Endothelial cell of umbilical vein (primary cell): ENCODE data around the gene APBA2. TPM values are rescaled to one million over a fixed set of nuclear protein-coding genes. Genes with fewer than 3 reads are reported as not detected.
"Not testable (repeated sequence)": the region's sequence is repeated elsewhere in the genome, so short reads cannot be mapped to it uniquely, and the experiment has no call there.

Experiments used
- BruUV-seq: library from RNA; stranded (reverse); fragments of 400-500 nt; replicated peaks from 2 replicates; lab custom pipeline; 2021; lab: Mats Ljungman, UMichigan
- CTCF ChIA-PET: fragments of 300-600, 350-600 bp; sonication (Branson Sonifier 250); formaldehyde crosslinking; loops from one replicate; lab custom pipeline; 2021; ENCODE audit warnings: antibody characterized with exemption, inconsistent platforms; lab: Charles Lee
- POLR2A ChIA-PET: fragments of 300-600, 350-600 bp; sonication (Branson Sonifier 250); formaldehyde crosslinking; loops from one replicate; lab custom pipeline; 2021; ENCODE audit warnings: antibody characterized with exemption, inconsistent platforms; lab: Charles Lee
- DNase-seq: peaks from one replicate; pipeline ENCODE4 v3.0.0-alpha.2; 2011; ENCODE audit warnings: low read depth, low spot score
- FAIRE-seq: peaks from 2 replicates; lab custom pipeline; 2011; peaks lifted over from hg19 to GRCh38; lab: Jason Lieb, UNC
- H2AFZ ChIP-seq: 2 replicates; pipeline ENCODE4 v1.6.0; 2012; ENCODE audit warnings: low read depth, low read length, control low read depth, inconsistent platforms
- H3K27ac ChIP-seq: 2 replicates; pipeline ENCODE4 v1.5.1; 2011; ENCODE audit warnings: low read depth, mild to moderate bottlenecking, control low read depth, low read length, moderate library complexity; ENCODE audit not compliant: insufficient read depth
- H3K27me3 ChIP-seq, 2 experiments: 2 replicates each; pipeline versions ENCODE4 v1.6.0 to v1.6.1; 2011; ENCODE audit warnings: low read length in 2 of 2, mixed read lengths in 1 of 2; ENCODE audit not compliant: control insufficient read depth in 2 of 2, insufficient read depth in 2 of 2
- H3K36me3 ChIP-seq, 2 experiments: 2 replicates in 1 of 2; 3 replicates in 1 of 2; pipeline ENCODE4 v1.5.1; 2011; ENCODE audit warnings: low read length in 2 of 2, mild to moderate bottlenecking in 1 of 2, moderate library complexity in 1 of 2; ENCODE audit not compliant: control insufficient read depth in 2 of 2, insufficient read depth in 2 of 2; ENCODE audit errors: extremely low read depth in 1 of 2
- H3K4me1 ChIP-seq: 3 replicates; pipeline ENCODE4 v1.5.1; 2011; ENCODE audit warnings: mild to moderate bottlenecking, low read length; ENCODE audit not compliant: control insufficient read depth, insufficient read depth; ENCODE audit errors: extremely low read depth
- H3K4me2 ChIP-seq: 2 replicates; pipeline ENCODE4 v1.6.1; 2011; ENCODE audit warnings: low read length, control low read depth, mixed read lengths; ENCODE audit not compliant: insufficient read depth
- H3K4me3 ChIP-seq, 3 experiments: fragments of 200-600 bp in 1 of 3; sonication (generic), shearing (Covaris generic) in 1 of 3; replicated peaks in 1 of 3; 2 replicates each; pipeline ENCODE4 v1.5.1; 2011 to 2016; ENCODE audit warnings: control low read depth in 3 of 3, low read length in 3 of 3, mild to moderate bottlenecking in 2 of 3, inconsistent platforms in 1 of 3, low read depth in 1 of 3, moderate library complexity in 1 of 3; ENCODE audit not compliant: insufficient read depth in 1 of 3
- H3K79me2 ChIP-seq: 2 replicates; pipeline ENCODE4 v1.6.0; 2012; ENCODE audit warnings: low read length, inconsistent platforms; ENCODE audit not compliant: control insufficient read depth, insufficient read depth
- H3K9ac ChIP-seq: replicated peaks from 2 replicates; pipeline ENCODE3; 2011; ENCODE audit warnings: low read length, control low read depth; ENCODE audit not compliant: insufficient read depth; ENCODE audit errors: extremely low read depth
- H3K9me1 ChIP-seq: replicated peaks from 3 replicates; pipeline ENCODE4 v1.6.0; 2011; ENCODE audit warnings: mild to moderate bottlenecking, low read length; ENCODE audit not compliant: control insufficient read depth, insufficient read depth; ENCODE audit errors: extremely low read depth
- H3K9me3 ChIP-seq: replicated peaks from 2 replicates; pipeline ENCODE4 v1.5.1; 2012; ENCODE audit warnings: low read length, inconsistent platforms; ENCODE audit not compliant: control insufficient read depth, insufficient read depth
- H4K20me1 ChIP-seq: replicated peaks from 2 replicates; pipeline ENCODE3; 2011; ENCODE audit warnings: mild to moderate bottlenecking, low read length; ENCODE audit not compliant: control insufficient read depth, insufficient read depth; ENCODE audit errors: extremely low read depth
- EZH2 ChIP-seq: IDR thresholded peaks from 2 replicates; pipeline ENCODE4 v1.6.1; 2012; ENCODE audit warnings: borderline replicate concordance, low read depth, mild to moderate bottlenecking, moderate library complexity, low read length, inconsistent platforms; ENCODE audit not compliant: severe bottlenecking
- FOS ChIP-seq: IDR thresholded peaks from 2 replicates; pipeline ENCODE4 v1.6.1; 2011; ENCODE audit warnings: mild to moderate bottlenecking, low read length, moderate library complexity, borderline replicate concordance; ENCODE audit not compliant: insufficient read depth
- GATA2 ChIP-seq: IDR thresholded peaks from 2 replicates; pipeline ENCODE4 v1.7.0; 2011; ENCODE audit warnings: low read depth, mild to moderate bottlenecking, moderate library complexity, mixed read lengths, low read length; ENCODE audit not compliant: insufficient read length, insufficient read depth
- JUN ChIP-seq: IDR thresholded peaks from 2 replicates; pipeline ENCODE4 v1.6.1; 2011; ENCODE audit warnings: borderline replicate concordance, low read depth; ENCODE audit not compliant: insufficient read length, insufficient read depth
- MYC ChIP-seq: IDR thresholded peaks from one replicate; pipeline ENCODE4 v1.6.1; 2011; ENCODE audit warnings: mild to moderate bottlenecking, low read depth, low read length
- POLR2A ChIP-seq: IDR thresholded peaks from 2 replicates; pipeline ENCODE4 v1.6.1; 2012; ENCODE audit warnings: low read depth, mild to moderate bottlenecking, control low read depth, low read length
- POLR2AphosphoS5 ChIP-seq: IDR thresholded peaks from 2 replicates; pipeline ENCODE4 v1.6.1; 2012; ENCODE audit warnings: low read depth, mild to moderate bottlenecking, control low read depth, low read length, moderate library complexity; ENCODE audit not compliant: insufficient read depth
- dilution Hi-C: fragments of 300-500 bp; cut with MboI; formaldehyde crosslinking; loops from one replicate; pipeline ENCODE4 v1.15.0; 2019; ENCODE audit warnings: low sequenced_read_pairs; ENCODE audit not compliant: extremely low pct_ligation_motif_present
- intact Hi-C: fragments of 100-400 bp; cut with micrococcal nuclease; formaldehyde crosslinking; loops from one replicate; pipeline ENCODE4 v1.10.0; 2022
- polyA plus RNA-seq, 4 experiments: library from polyadenylated mRNA; depleted of rRNA in 3 of 4; stranded (reverse) in 3 of 4; unstranded in 1 of 4; fragments of >200 nt; gene quantifications; 2 replicates each; pipeline versions ENCODE4 v1.2.1 to v1.2.3, GENCODE V29; 2011 to 2012; ENCODE audit warnings: missing spikeins in 1 of 4
- total RNA-seq: library from RNA; stranded (reverse); gene quantifications from 2 replicates; pipeline ENCODE4 v1.2.3, GENCODE V29; 2021
- TF ChIP-seq, protein P1 (sequence below): IDR thresholded peaks from 2 replicates; pipeline ENCODE4 v1.6.1; 2011; ENCODE audit not compliant: insufficient read depth, insufficient read length
- TF ChIP-seq, protein P2 (sequence below), 2 donors: IDR thresholded peaks; 1 replicate in 1 of 2; 2 replicates in 1 of 2; pipeline ENCODE4 v1.5.1; 2011; ENCODE audit warnings: low read length in 2 of 2, mild to moderate bottlenecking in 2 of 2, moderate library complexity in 2 of 2, control low read depth in 1 of 2, inconsistent platforms in 1 of 2, low read depth in 1 of 2; ENCODE audit not compliant: insufficient read depth in 1 of 2; ENCODE audit errors: extremely low read depth in 1 of 2

The APBA2 gene
- total and polyA plus RNA-seq, 2 donors (not counting 3 experiments of a cell fraction or from before 2014, with no cell fraction given), result 5.7 to 11.1 TPM

DNA sequence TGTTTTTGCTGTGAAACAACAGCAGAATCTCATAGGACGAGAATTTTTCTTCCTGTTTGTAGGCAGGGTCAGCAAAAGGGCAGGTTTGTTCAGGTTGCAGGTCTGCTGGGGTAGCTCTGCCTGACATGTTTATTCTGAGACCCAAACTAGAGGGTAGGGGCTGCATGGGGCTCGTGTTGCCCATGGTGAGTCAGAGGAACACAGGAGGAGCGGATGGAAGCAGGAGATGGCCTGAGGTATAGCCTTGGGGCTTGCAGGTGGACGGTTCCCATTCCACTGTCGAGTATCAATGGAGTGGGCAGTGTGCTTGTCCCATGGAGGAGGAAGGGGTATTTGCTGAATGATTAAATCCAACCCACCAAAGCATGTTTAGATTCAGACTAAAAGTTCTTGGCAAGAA lies 138.9 kb downstream of the APBA2 start:
- no peaks in the 10 kb centered on the region for H3K79me2 ChIP-seq
- H3K27ac ChIP-seq, result no peak overlapping the region
- no peaks in the 10 kb centered on the region for H3K9me1 ChIP-seq
- DNase-seq (no peak), FAIRE-seq (no peak)
- H3K9ac ChIP-seq, result no peak overlapping the region
- no peak overlapping the region for H3K4me3 ChIP-seq
- BruUV-seq, result no TSS peak
- intact Hi-C loops, result no loop called here
- H3K4me2 ChIP-seq, result no peak overlapping the region
- H2AFZ ChIP-seq, result no peak overlapping the region
- H3K9me3 ChIP-seq, result no peaks in the 10 kb centered on the region
- ChIA-PET CTCF (no interaction called here), POLR2A (no interaction called here)
- H3K4me1 ChIP-seq, result no peaks in the 10 kb centered on the region
- H3K36me3 ChIP-seq, result no peaks in the 10 kb centered on the region
- H3K27me3 ChIP-seq, result no peaks in the 10 kb centered on the region
- TF ChIP-seq FOS (no peak), EZH2 (no peak), GATA2 (no peak), JUN (no peak), POLR2AphosphoS5 (no peak), POLR2A (no peak), MYC (no peak)
- TF ChIP-seq, protein P1, sequence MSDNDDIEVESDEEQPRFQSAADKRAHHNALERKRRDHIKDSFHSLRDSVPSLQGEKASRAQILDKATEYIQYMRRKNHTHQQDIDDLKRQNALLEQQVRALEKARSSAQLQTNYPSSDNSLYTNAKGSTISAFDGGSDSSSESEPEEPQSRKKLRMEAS, result no peak
- TF ChIP-seq, protein P2, sequence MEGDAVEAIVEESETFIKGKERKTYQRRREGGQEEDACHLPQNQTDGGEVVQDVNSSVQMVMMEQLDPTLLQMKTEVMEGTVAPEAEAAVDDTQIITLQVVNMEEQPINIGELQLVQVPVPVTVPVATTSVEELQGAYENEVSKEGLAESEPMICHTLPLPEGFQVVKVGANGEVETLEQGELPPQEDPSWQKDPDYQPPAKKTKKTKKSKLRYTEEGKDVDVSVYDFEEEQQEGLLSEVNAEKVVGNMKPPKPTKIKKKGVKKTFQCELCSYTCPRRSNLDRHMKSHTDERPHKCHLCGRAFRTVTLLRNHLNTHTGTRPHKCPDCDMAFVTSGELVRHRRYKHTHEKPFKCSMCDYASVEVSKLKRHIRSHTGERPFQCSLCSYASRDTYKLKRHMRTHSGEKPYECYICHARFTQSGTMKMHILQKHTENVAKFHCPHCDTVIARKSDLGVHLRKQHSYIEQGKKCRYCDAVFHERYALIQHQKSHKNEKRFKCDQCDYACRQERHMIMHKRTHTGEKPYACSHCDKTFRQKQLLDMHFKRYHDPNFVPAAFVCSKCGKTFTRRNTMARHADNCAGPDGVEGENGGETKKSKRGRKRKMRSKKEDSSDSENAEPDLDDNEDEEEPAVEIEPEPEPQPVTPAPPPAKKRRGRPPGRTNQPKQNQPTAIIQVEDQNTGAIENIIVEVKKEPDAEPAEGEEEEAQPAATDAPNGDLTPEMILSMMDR (IDR thresholded peaks at IDR 0.05; ENCODE audit: extremely low read depth in 1 of 2, insufficient read depth in 1 of 2, low read depth in 1 of 2, low read length in 2 of 2), result no peak
- dilution Hi-C loops, result no loop called here
- no peaks in the 10 kb centered on the region for H4K20me1 ChIP-seq

DNA sequence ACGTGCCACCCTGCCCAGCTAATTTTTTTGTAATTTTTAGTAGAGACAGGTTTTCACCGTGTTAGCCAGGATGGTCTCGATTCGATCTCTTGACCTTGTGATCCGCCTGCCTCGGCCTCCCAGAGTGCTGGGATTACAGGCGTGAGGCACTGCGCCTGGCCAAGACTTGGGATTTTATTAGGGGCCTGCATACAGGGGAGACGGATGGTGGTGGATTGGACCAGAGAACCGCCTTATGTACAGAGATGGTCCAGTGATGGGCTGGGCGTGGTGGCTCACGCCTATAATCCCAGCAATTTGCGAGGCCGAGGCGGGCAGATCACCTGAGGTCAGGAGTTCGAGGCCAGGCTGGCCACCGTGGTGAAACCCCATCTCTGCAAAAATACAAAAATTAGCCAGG lies 139.6 kb downstream of the APBA2 start:
- BruUV-seq, H3K9me3 ChIP-seq, CTCF ChIA-PET, H4K20me1 ChIP-seq, dilution Hi-C loops, H3K27ac ChIP-seq, POLR2A ChIA-PET, H3K4me1 ChIP-seq, H2AFZ ChIP-seq, H3K36me3 ChIP-seq, H3K27me3 ChIP-seq, H3K9me1 ChIP-seq, FAIRE-seq, H3K4me3 ChIP-seq, H3K4me2 ChIP-seq, intact Hi-C loops, H3K9ac ChIP-seq, DNase-seq, H3K79me2 ChIP-seq: not testable (repeated sequence)

DNA sequence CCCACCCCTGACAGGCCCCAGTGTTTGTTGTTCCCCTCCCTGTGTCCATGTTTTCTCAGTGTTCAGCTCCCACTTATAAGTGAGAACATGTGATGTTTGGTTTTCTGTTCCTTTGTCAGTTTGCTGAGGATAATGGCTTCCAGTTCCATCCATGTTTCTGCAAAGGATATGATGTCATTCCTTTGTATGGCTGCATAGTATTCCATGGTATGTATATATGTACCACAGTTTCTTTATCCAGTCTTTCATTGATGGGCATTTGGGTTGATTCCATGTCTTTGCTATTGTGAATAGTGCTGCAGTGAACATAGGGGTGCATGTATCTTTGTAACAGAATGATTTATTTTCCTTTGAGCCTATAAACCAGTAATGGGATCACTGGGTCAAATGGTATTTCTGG lies 142.4 kb downstream of the APBA2 start:
- DNase-seq, H3K9ac ChIP-seq, H3K36me3 ChIP-seq, H3K4me3 ChIP-seq, H3K9me3 ChIP-seq, H3K27me3 ChIP-seq, BruUV-seq, H3K79me2 ChIP-seq, H3K4me1 ChIP-seq, POLR2A ChIA-PET, FAIRE-seq, H3K27ac ChIP-seq, intact Hi-C loops, H2AFZ ChIP-seq, H3K4me2 ChIP-seq, dilution Hi-C loops, H3K9me1 ChIP-seq, H4K20me1 ChIP-seq: not testable (repeated sequence)
- CTCF ChIA-PET, result interaction anchor here (1.4 kb wide), 1 partner anchor 10 kb away, joined by 3 read pairs; no protein-coding TSS in a partner anchor
